ENCODE measurements around the gene CSTPP1.

- TF ChIP-seq POLR2A (IDR thresholded peaks at IDR 0.05) = no peak
- TF ChIP-seq, protein P1, sequence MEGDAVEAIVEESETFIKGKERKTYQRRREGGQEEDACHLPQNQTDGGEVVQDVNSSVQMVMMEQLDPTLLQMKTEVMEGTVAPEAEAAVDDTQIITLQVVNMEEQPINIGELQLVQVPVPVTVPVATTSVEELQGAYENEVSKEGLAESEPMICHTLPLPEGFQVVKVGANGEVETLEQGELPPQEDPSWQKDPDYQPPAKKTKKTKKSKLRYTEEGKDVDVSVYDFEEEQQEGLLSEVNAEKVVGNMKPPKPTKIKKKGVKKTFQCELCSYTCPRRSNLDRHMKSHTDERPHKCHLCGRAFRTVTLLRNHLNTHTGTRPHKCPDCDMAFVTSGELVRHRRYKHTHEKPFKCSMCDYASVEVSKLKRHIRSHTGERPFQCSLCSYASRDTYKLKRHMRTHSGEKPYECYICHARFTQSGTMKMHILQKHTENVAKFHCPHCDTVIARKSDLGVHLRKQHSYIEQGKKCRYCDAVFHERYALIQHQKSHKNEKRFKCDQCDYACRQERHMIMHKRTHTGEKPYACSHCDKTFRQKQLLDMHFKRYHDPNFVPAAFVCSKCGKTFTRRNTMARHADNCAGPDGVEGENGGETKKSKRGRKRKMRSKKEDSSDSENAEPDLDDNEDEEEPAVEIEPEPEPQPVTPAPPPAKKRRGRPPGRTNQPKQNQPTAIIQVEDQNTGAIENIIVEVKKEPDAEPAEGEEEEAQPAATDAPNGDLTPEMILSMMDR (IDR thresholded peaks at IDR 0.05) = no peak
These were observed 215.8 kb downstream of the CSTPP1 start for GRCh38 chr11:47152126-47152952.
